Cerebellar cortex (tissue), 1 donor: ENCODE data around the gene CREB1.
"Not testable (repeated sequence)": the region's sequence is repeated elsewhere in the genome, so short reads cannot be mapped to it uniquely, and the experiment has no call there.

ENCODE experiments used
- DNase-seq: peaks from one replicate; pipeline ENCODE4 v3.0.0-alpha.2; 2015; ENCODE audit warnings: low spot score

CREB1 gene

DNA sequence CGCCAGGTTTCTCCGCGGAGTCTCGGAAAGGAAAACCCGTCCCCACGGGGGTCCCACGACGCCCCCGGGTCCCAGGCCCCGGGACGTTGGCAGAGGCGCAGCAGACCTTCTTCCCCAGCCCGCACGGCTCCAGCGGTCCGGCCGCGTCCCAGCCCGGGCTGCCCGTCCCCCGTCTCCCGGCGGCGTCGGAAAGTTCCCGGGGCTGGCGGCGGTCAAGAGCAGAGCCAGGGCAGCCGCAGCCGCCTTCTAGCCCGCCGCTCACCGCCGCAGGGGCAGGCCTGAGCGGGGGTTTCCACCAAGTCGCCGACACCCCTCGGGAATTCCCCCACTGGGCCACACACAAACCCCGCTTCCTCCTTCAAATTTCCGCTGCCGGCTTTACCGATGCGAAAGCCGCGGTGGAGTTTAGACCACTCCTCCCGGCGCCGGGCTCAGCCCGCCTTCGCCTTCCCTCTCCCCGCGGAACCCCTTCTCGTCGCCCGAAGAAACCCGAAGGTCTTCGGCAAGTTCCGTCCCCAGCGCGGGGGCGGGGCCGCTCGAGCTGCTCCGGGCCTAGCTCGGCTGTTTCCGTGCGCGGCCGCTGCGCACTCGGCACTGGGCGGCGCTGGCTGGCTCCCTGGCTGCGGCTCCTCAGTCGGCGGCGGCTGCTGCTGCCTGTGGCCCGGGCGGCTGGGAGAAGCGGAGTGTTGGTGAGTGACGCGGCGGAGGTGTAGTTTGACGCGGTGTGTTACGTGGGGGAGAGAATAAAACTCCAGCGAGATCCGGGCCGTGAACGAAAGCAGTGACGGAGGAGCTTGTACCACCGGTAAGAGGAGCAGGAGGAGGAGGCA lies at the start of gene CREB1:
Gene CREB1 (plus strand): TSS at position 633 of the 830 bp plus-strand sequence. CDS start 25,674 bp downstream, outside the sequence.
- DNase-seq = peak; percentile 97

GRCh38 chr2:207480521-207481040 lies 49.2 kb upstream of the CREB1 start:
- DNase-seq = no peak

DNA sequence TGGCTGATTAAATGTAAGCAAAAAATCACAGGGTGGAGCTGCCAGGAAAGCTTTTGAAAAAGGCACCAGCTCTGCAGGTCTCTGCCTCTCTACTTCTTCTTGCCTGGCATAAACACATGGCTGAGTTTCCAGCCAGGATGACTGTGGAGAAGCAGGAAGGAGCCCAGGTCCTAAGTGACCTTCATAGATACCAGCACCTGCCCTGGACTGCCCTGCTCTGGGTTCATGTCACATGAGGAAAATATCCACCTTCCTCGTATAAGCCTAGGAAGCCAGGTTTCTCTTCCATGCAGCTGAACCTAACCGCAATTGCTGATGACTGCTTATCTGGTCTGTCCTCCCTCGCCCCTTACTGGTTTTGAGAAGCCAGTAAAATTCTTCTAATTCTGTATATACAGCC lies 47.8 kb upstream of the CREB1 start:
- peak; percentile 83 for DNase-seq

DNA sequence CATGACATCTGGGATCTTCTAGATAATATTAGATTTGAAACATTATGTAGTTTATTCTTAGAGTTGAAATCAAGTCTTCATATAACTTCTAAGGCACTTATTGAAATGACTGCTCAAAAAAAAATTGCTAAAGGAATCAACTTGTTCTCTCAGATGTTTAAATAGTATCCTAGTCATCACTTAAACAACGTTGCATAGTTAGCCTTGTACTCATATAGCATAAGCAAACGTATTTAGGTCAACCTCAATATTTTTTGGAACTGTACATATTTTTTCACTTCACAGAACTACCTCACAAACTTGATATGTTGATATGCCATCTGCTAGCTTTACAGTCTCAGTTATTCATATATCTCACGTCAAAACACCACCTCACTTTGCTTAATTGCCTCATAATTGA lies 47.1 kb upstream of the CREB1 start:
- DNase-seq = no peak

DNA sequence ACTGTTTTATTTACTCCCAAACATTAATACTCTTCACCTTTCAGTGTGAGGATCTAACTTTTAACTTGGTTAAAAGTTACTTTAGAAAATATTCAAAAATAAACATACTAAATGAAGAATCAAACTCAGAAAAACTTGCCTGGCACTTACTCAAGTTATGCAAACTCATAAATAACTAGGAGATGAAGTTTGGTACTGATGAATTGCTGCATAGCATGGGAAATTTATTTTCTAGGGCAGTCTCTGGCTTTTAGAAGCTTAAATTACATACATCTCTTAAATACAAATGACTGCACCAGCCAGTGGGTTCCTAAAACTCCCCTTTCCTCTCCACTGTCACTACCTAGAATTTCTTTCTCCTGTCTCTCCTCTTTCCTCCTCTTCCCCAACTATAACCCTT lies 46.7 kb upstream of the CREB1 start:
- DNase-seq = no peak

DNA sequence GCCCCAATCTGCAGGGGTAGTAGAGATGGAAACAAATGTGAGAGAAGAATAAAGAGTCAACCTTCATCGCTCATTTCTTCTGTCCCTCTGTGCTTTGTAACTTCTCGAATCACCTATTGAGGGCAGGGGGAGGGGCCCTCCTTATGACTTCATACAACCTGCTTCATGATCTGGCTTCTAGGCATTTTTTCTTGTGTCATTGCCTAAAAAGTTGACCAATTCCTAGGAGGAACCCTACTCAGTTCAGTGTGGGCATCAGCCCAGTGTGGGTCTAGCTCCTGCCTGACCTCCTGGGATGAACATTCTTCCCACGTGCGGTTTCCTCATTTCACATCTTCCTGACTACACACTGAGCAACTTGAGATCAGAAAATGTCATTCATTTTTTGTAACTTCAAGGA lies 46.3 kb upstream of the CREB1 start:
- no peak for DNase-seq

DNA sequence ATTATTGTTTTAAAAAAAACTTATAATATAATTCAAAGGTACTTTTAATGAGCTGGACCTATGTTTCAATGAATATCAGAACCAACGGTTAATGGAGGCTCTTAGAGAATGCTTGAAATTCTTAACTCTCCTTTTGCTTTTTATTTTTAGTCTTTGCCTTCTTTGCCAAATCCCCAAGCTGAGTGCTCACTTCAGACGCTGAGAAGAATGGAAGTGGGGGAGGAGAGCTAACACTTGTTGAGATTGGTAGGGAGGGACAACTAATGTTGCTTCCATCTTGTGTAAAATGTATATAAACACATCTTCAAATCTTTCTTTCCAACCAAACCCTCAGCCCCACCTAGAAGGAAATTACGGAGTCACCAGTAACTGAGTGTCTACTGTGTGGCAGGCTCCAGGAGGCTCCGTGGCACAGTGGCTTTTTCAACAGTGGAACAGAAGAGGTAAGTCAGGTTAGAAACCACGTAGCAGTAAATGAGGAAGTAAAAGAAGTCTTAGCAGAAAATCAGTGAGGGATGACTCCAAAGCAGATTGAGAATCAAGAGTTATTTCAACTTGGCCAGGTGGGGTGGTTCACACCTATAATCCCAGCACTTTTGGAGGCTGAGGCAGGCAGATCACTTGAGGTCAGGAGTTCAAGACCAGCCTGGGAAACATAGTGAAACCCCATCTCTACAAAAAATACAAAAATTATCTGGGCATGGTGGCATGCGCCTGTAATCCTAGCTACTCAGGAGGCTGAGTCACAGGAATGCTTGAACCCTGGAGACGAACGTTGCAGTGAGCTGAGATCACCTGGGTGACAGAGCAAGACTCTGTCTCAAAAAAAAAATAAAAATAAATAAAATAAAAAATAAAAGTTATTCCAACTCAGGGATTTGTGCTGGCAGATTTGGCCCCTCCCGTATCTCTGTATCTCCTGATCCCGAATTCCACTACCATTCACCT lies 45.0 kb upstream of the CREB1 start:
- DNase-seq = no peak

DNA sequence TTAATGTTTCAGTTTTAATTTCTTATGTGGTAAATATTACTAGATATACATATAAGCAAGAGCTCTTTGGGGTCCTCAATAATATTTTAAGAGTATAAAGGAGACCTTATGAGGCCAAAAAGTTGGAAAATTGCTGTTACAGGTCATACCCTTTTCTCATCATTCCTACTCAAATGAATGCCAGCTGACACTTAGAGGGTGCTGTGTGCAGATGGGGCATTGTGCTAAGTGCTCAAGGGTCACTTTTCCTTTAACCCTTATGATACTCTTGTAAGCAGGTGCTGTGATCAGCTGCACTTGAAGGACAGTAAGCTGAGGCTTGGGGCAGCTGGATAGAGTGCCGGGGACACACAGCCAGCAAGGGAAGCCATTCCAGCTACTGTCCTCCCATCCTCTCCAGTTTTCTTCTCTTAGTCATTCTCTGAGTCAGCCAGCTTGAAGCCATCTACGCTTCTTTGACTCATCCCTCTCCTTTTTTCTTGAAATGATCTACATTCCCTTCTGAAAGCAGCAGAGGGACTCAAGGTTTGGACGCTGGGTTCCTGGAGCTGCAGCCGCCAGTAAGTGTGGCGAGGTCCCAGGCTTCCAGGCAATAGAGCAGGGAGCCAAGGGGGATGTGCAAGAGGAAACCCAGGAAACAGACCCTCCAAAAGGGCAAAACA lies 42.0 kb upstream of the CREB1 start:
- no peak for DNase-seq

- no peak for DNase-seq
Observed at GRCh38 chr2:207489251-207489650, 40.5 kb upstream of the CREB1 start.

- no peak for DNase-seq
Observed at GRCh38 chr2:207490441-207490840, 39.3 kb upstream of the CREB1 start.

DNA sequence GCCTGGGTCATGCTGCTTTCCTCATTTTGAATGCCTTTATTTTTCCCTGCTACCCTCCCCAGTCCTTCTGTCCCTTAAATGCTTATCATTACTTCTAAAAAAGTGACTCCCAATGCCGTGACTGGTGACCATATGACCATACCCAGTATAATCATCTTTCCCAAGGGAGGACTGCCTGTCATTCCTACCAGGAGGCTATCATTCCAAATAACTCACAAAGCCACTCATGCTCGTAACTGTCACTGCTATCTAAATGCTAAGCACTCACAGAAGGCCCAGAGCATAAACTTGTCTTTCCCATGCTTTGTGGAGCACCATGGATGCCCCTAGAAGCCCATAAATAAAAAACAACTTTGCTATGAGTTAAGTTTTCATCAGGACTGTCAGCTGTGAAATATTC lies 38.7 kb upstream of the CREB1 start:
- no peak for DNase-seq

- DNase-seq = no peak
Observed at GRCh38 chr2:207491956-207492355, 37.8 kb upstream of the CREB1 start.

DNA sequence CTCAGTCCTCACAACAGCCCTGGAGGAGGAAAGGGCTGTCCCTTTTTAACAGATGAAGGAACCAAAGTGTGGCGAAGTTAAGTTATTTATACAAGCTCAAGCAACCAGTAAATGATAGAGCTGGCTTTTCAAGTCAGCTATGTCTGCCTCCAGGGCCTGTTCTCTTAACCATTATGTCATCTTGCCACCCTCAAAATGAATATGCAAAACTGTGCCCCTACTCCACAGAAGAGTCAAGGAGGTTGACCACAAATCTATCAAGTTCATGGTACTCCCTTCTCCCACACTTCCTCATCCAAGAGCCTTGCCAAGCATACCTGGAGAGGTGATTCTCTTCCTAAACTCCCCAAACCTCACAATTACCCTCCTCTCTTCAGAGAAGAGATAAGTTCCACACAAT lies 37.3 kb upstream of the CREB1 start:
- no peak for DNase-seq

DNA sequence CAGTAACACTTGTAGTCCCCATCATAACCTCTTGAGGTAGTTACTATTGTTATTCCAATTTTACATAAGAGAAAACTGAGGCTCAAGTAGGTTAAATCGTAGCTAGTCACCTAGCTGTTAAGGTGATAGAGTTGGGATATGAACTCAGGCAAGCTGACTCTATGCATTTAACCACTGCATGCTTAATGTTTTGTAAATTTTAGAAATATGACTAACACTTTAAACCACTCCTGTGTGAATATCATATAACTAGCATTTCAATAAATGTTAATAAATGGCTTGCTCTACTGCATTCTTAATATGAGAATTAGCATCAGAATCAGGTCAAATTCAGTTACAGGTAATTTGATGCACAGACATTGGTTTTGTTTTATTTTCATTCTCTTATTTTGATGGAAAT lies 35.6 kb upstream of the CREB1 start:
- DNase-seq = no peak

DNA sequence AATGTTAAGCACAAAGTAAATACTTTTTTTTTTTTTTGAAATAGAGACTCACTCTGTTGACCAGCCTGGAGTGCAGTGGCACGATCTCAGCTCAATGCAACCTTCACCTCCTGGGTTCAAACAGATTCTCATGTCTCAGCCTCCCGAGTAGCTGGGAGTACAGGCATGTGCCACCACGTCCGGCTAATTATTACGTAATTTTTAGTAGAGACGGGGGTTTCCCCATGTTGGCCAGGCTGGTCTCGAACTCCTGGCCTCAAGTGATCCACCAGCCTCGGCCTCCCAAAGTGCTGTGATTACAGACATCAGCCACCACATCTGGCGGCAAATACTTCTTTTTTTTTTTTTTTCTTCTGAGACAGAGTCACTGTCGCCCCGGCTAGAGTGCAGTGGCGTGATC lies 32.8 kb upstream of the CREB1 start:
- DNase-seq = not testable (repeated sequence)

GRCh38 chr2:207497596-207497995 lies 32.2 kb upstream of the CREB1 start:
- no peak for DNase-seq

- no peak for DNase-seq
Observed at GRCh38 chr2:207498427-207498826, 31.3 kb upstream of the CREB1 start.

- no peak for DNase-seq
Observed at GRCh38 chr2:207499114-207499513, 30.6 kb upstream of the CREB1 start.

DNA sequence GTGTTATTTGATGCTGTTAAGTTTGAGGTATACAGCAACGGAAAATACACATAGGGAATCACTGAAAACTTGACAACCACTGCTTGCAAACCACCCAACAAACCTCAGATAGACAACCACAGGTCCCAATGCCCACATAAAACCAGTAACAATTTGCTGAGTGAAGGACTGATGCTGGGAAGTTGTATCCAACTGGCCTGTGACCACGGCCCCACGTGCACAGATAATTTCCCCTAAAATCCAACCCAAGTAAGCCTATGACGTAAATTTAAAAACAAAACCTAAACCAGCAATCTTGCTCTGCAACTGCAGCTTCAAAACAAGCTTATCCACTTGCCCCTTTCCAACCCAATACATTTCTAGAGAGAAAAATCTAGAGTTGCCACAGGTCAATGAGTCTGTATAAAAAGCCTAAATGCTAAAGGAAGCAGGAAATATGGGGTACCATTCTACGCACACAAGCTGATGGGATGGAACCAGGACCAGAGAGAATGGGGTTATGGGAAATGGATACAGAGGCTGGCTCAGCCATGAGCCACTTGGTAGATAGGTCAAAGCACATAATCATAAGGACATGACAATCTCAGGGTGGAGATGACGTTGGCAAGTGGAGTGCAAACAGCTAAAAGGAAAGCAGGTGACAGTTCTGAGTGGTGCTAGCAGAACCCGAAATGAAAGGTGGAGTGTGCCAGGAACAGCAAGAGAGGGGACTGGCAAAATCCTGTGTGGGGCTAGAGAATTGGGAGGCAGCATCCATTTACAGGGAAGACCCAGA lies 27.8 kb upstream of the CREB1 start:
- DNase-seq = peak; percentile 10

- DNase-seq = peak; percentile 25
Observed at GRCh38 chr2:207502577-207503198, 27.1 kb upstream of the CREB1 start.

GRCh38 chr2:207503234-207503633 lies 26.5 kb upstream of the CREB1 start:
- peak; percentile 12 for DNase-seq
